Activated naive CD4-positive, alpha-beta T cell treated with anti-CD3 and anti-CD28 coated beads, Interleukin-2, amount 10 ng/mL, durations not matched to agents 7 days and 5 days (primary cell): Measurements from ENCODE around the gene RAD23A.
A peak's percentile ranks its signal among the peaks of the same experiment; 100 is the strongest.
"Not testable (repeated sequence)": the region's sequence is repeated elsewhere in the genome, so short reads cannot be mapped to it uniquely, and the experiment has no call there.

Experiments used
- CTCF ChIA-PET: fragments of 350-600 bp; sonication (Branson Sonifier 250); formaldehyde crosslinking; loops from one replicate; lab custom pipeline; 2021; ENCODE audit warnings: antibody characterized with exemption; lab: Charles Lee
- DNase-seq: peaks from one replicate; pipeline ENCODE4 v3.0.0-alpha.2; 2020
- H3K27ac Mint-ChIP-seq: one replicate; pipeline ENCODE4 v1.8.0; 2021; ENCODE audit warnings: mild to moderate bottlenecking, moderate library complexity, mixed read lengths
- H3K27me3 Mint-ChIP-seq: one replicate; pipeline ENCODE4 v1.8.0; 2021; ENCODE audit warnings: mild to moderate bottlenecking, mixed read lengths
- H3K36me3 Mint-ChIP-seq: one replicate; pipeline ENCODE4 v1.8.0; 2021; ENCODE audit warnings: mixed read lengths
- H3K4me1 Mint-ChIP-seq: one replicate; pipeline ENCODE4 v1.8.0; 2021; ENCODE audit warnings: mixed read lengths
- H3K4me3 Mint-ChIP-seq: one replicate; pipeline ENCODE4 v1.8.0; 2021; ENCODE audit warnings: mild to moderate bottlenecking, moderate library complexity, mixed read lengths
- H3K9me3 Mint-ChIP-seq: one replicate; pipeline ENCODE4 v1.8.0; 2021; ENCODE audit warnings: mixed read lengths

The RAD23A gene

GRCh38 chr19:12975221-12975741 is 29.6 kb downstream of the RAD23A start:
- no peak overlapping the region for H3K4me3 Mint-ChIP-seq
- DNase-seq = no peak
- peaks cover 53% of the 10 kb centered on the region for H3K27me3 Mint-ChIP-seq
- no peaks in the 10 kb centered on the region for H3K9me3 Mint-ChIP-seq
- H3K36me3 Mint-ChIP-seq = no peaks in the 10 kb centered on the region
- no peak overlapping the region for H3K27ac Mint-ChIP-seq
- CTCF ChIA-PET = interaction anchor here (0.6 to 7.6 kb wide), 7 partner anchors 9 to 532 kb away, joined by 3 to 104 read pairs (median 55); no protein-coding TSS in a partner anchor
- H3K4me1 Mint-ChIP-seq = peaks cover 2% of the 10 kb centered on the region

- H3K27me3 Mint-ChIP-seq = peaks cover 45% of the 10 kb centered on the region
- H3K4me1 Mint-ChIP-seq, H3K36me3 Mint-ChIP-seq, H3K4me3 Mint-ChIP-seq, H3K27ac Mint-ChIP-seq, DNase-seq, H3K9me3 Mint-ChIP-seq: not testable (repeated sequence)
- CTCF ChIA-PET = interaction anchor here (0.9 to 7.6 kb wide), 9 partner anchors 10 to 119 kb away, joined by 3 to 104 read pairs (median 8); no protein-coding TSS in a partner anchor
Observed at GRCh38 chr19:12976109-12976508, 30.4 kb downstream of the RAD23A start.

- H3K9me3 Mint-ChIP-seq = no peaks in the 10 kb centered on the region
Observed at GRCh38 chr19:12979974-12980373, 34.3 kb downstream of the RAD23A start.

GRCh38 chr19:12982648-12983047 is 37.0 kb downstream of the RAD23A start:
- CTCF ChIA-PET = interaction anchor here (1.6 to 4.6 kb wide), 4 partner anchors 47 to 112 kb away, joined by 3 to 28 read pairs (median 9); no protein-coding TSS in a partner anchor
- DNase-seq = no peak
- Mint-ChIP-seq H3K36me3 (no peaks in the 10 kb centered on the region), H3K4me3 (no peak overlapping the region), H3K4me1 (peaks cover 2% of the 10 kb centered on the region), H3K27me3 (peaks cover 26% of the 10 kb centered on the region), H3K27ac (no peak overlapping the region), H3K9me3 (no peaks in the 10 kb centered on the region)

More at GRCh38 chr19:12979974-12980373, 34.3 kb downstream of the RAD23A start:
- Mint-ChIP-seq H3K27me3 (peaks cover 31% of the 10 kb centered on the region), H3K4me3 (no peak overlapping the region), H3K27ac (no peak overlapping the region), H3K4me1 (peaks cover 2% of the 10 kb centered on the region), H3K36me3 (no peaks in the 10 kb centered on the region)
- CTCF ChIA-PET = interaction anchor here (2.2 to 7.6 kb wide), 4 partner anchors 14 to 114 kb away, joined by 13 to 104 read pairs (median 68); no protein-coding TSS in a partner anchor
- DNase-seq = no peak

GRCh38 chr19:12983091-12983490 is 37.4 kb downstream of the RAD23A start:
- H3K27me3 Mint-ChIP-seq = peaks cover 22% of the 10 kb centered on the region
- no peak overlapping the region for H3K4me3 Mint-ChIP-seq
- no peak overlapping the region for H3K27ac Mint-ChIP-seq

GRCh38 chr19:12983542-12984142 is 38.0 kb downstream of the RAD23A start:
- H3K27ac Mint-ChIP-seq = no peak overlapping the region
- H3K36me3 Mint-ChIP-seq = no peaks in the 10 kb centered on the region
- peak; percentile 80 for DNase-seq
- CTCF ChIA-PET = interaction anchor here (0.9 to 4.6 kb wide), 5 partner anchors 46 to 111 kb away, joined by 3 to 28 read pairs (median 6); no protein-coding TSS in a partner anchor
- H3K4me3 Mint-ChIP-seq = no peak overlapping the region
- H3K9me3 Mint-ChIP-seq = no peaks in the 10 kb centered on the region
- no peaks in the 10 kb centered on the region for H3K4me1 Mint-ChIP-seq
- peaks cover 20% of the 10 kb centered on the region for H3K27me3 Mint-ChIP-seq

More at GRCh38 chr19:12983091-12983490, 37.4 kb downstream of the RAD23A start:
- Mint-ChIP-seq H3K4me1 (no peaks in the 10 kb centered on the region), H3K9me3 (no peaks in the 10 kb centered on the region), H3K36me3 (no peaks in the 10 kb centered on the region)
- no peak for DNase-seq
- CTCF ChIA-PET = interaction anchor here (0.9 to 4.6 kb wide), 5 partner anchors 47 to 112 kb away, joined by 3 to 28 read pairs (median 6); no protein-coding TSS in a partner anchor

GRCh38 chr19:12984143-12984627 is 38.5 kb downstream of the RAD23A start:
- H3K9me3 Mint-ChIP-seq = no peaks in the 10 kb centered on the region
- no peaks in the 10 kb centered on the region for H3K36me3 Mint-ChIP-seq
- peaks cover 14% of the 10 kb centered on the region for H3K27me3 Mint-ChIP-seq
- H3K27ac Mint-ChIP-seq = no peak overlapping the region
- H3K4me3 Mint-ChIP-seq = no peak overlapping the region
- DNase-seq = no peak
- CTCF ChIA-PET = interaction anchor here (0.9 to 4.6 kb wide), 6 partner anchors 20 to 111 kb away, joined by 3 to 28 read pairs (median 5); no protein-coding TSS in a partner anchor
- no peaks in the 10 kb centered on the region for H3K4me1 Mint-ChIP-seq

- CTCF ChIA-PET = interaction anchor here (0.8 to 4.6 kb wide), 7 partner anchors 8 to 120 kb away, joined by 3 to 28 read pairs (median 4); no protein-coding TSS in a partner anchor
- no peak for DNase-seq
- H3K4me1 Mint-ChIP-seq = no peaks in the 10 kb centered on the region
Observed at GRCh38 chr19:12984683-12985048, 39.0 kb downstream of the RAD23A start.

GRCh38 chr19:12985049-12985776 is 39.6 kb downstream of the RAD23A start:
- H3K27ac Mint-ChIP-seq = no peak overlapping the region
- H3K4me1 Mint-ChIP-seq = no peaks in the 10 kb centered on the region
- CTCF ChIA-PET = interaction anchor here (0.8 to 4.6 kb wide), 8 partner anchors 8 to 119 kb away, joined by 3 to 28 read pairs (median 4); no protein-coding TSS in a partner anchor
- H3K27me3 Mint-ChIP-seq = peaks cover 11% of the 10 kb centered on the region
- H3K36me3 Mint-ChIP-seq = no peaks in the 10 kb centered on the region
- DNase-seq = no peak
- no peaks in the 10 kb centered on the region for H3K9me3 Mint-ChIP-seq
- no peak overlapping the region for H3K4me3 Mint-ChIP-seq

More at GRCh38 chr19:12984683-12985048, 39.0 kb downstream of the RAD23A start:
- Mint-ChIP-seq H3K9me3 (no peaks in the 10 kb centered on the region), H3K36me3 (no peaks in the 10 kb centered on the region), H3K4me3 (no peak overlapping the region), H3K27ac (no peak overlapping the region), H3K27me3 (peaks cover 11% of the 10 kb centered on the region)

GRCh38 chr19:12986726-12987125 is 41.1 kb downstream of the RAD23A start:
- no peaks in the 10 kb centered on the region for H3K36me3 Mint-ChIP-seq
- H3K27me3 Mint-ChIP-seq = peaks cover 11% of the 10 kb centered on the region
- CTCF ChIA-PET = interaction anchor here (0.6 to 4.6 kb wide), 2 partner anchors 75 to 472 kb away, joined by 3 to 28 read pairs; no protein-coding TSS in a partner anchor
- no peak overlapping the region for H3K27ac Mint-ChIP-seq
- no peak for DNase-seq
- H3K4me1 Mint-ChIP-seq = no peaks in the 10 kb centered on the region
- H3K4me3 Mint-ChIP-seq = no peak overlapping the region
- H3K9me3 Mint-ChIP-seq = no peaks in the 10 kb centered on the region

GRCh38 chr19:12987190-12987589 is 41.5 kb downstream of the RAD23A start:
- no peaks in the 10 kb centered on the region for H3K36me3 Mint-ChIP-seq
- H3K4me1 Mint-ChIP-seq = no peaks in the 10 kb centered on the region
- H3K4me3 Mint-ChIP-seq = no peak overlapping the region
- CTCF ChIA-PET = interaction anchor here (4.6 kb wide), 1 partner anchor 74 kb away, joined by 28 read pairs; no protein-coding TSS in a partner anchor
- no peaks in the 10 kb centered on the region for H3K9me3 Mint-ChIP-seq
- DNase-seq = no peak
- H3K27me3 Mint-ChIP-seq = peaks cover 13% of the 10 kb centered on the region
- no peak overlapping the region for H3K27ac Mint-ChIP-seq

- DNase-seq = no peak
- Mint-ChIP-seq H3K36me3 (no peaks in the 10 kb centered on the region), H3K4me1 (no peaks in the 10 kb centered on the region), H3K27me3 (peaks cover 18% of the 10 kb centered on the region), H3K9me3 (no peaks in the 10 kb centered on the region), H3K4me3 (no peak overlapping the region), H3K27ac (no peak overlapping the region)
- CTCF ChIA-PET = no interaction called here
Observed at GRCh38 chr19:12987781-12988180, 42.1 kb downstream of the RAD23A start.

GRCh38 chr19:12990431-12990830 is 44.8 kb downstream of the RAD23A start:
- DNase-seq = no peak
- CTCF ChIA-PET = no interaction called here
- H3K4me1 Mint-ChIP-seq = peaks cover 5% of the 10 kb centered on the region
- H3K36me3 Mint-ChIP-seq = no peaks in the 10 kb centered on the region
- H3K27me3 Mint-ChIP-seq = peaks cover 34% of the 10 kb centered on the region
- no peaks in the 10 kb centered on the region for H3K9me3 Mint-ChIP-seq
- H3K27ac Mint-ChIP-seq = no peak overlapping the region
- no peak overlapping the region for H3K4me3 Mint-ChIP-seq

- H3K4me3 Mint-ChIP-seq = no peak overlapping the region
- no peaks in the 10 kb centered on the region for H3K9me3 Mint-ChIP-seq
- H3K27me3 Mint-ChIP-seq = peaks cover 32% of the 10 kb centered on the region
- H3K4me1 Mint-ChIP-seq = peaks cover 5% of the 10 kb centered on the region
- no peaks in the 10 kb centered on the region for H3K36me3 Mint-ChIP-seq
- CTCF ChIA-PET = no interaction called here
- DNase-seq = no peak
- no peak overlapping the region for H3K27ac Mint-ChIP-seq
Observed at GRCh38 chr19:12990853-12991252, 45.2 kb downstream of the RAD23A start.
